ENCODE data around the gene IL10RB.

IL10RB gene

GRCh38 chr21:33313183-33313582, 47.0 kb downstream of the IL10RB start:
- no peaks in the 10 kb centered on the region for H3K79me2 ChIP-seq (ENCODE audit: low read length)
- no peaks in the 10 kb centered on the region for H3K36me3 ChIP-seq (replicated peaks; ENCODE audit: low read depth, low read length)
- H2AFZ ChIP-seq (ENCODE audit: low read depth, low read length), result no peak overlapping the region
- no peak overlapping the region for H3K4me3 ChIP-seq (ENCODE audit: low read length)
- 0 out of 2 replicates have a peak, but pooled peaks cover 4% of the 10 kb centered on the region for H3K27me3 ChIP-seq (ENCODE audit: low read depth, low read length)
- H3K9ac ChIP-seq (ENCODE audit: low read length), result no peak overlapping the region
- peaks cover 14% of the 10 kb centered on the region for H3K4me1 ChIP-seq (ENCODE audit: low read length)
- H3K27ac ChIP-seq (ENCODE audit: low read length), result no peak overlapping the region
- H3K4me2 ChIP-seq (ENCODE audit: low read length), result no peak overlapping the region
- no peaks in the 10 kb centered on the region for H4K20me1 ChIP-seq (ENCODE audit: insufficient read depth, low read length)
- H3K9me3 ChIP-seq (ENCODE audit: insufficient read depth, low read length), result 0 out of 2 replicates have a peak, but pooled peaks cover 5% of the 10 kb centered on the region
- no peak for TF ChIP-seq CTCF (IDR thresholded peaks at IDR 0.05; ENCODE audit: low read depth, low read length)
- no peak for TF ChIP-seq EZH2phosphoT487 (IDR thresholded peaks at IDR 0.05; ENCODE audit: low read depth)

- H3K4me2 ChIP-seq (ENCODE audit: low read length), result no peak overlapping the region
- H2AFZ ChIP-seq (ENCODE audit: low read depth, low read length), result no peak overlapping the region
- H3K27me3 ChIP-seq (ENCODE audit: low read depth, low read length), result 0 out of 2 replicates have a peak, but pooled peaks cover 4% of the 10 kb centered on the region
- H4K20me1 ChIP-seq (ENCODE audit: insufficient read depth, low read length), result no peaks in the 10 kb centered on the region
- no peak overlapping the region for H3K9ac ChIP-seq (ENCODE audit: low read length)
- H3K27ac ChIP-seq (ENCODE audit: low read length), result no peak overlapping the region
- H3K9me3 ChIP-seq (ENCODE audit: insufficient read depth, low read length), result 0 out of 2 replicates have a peak, but pooled peaks cover 5% of the 10 kb centered on the region
- TF ChIP-seq CTCF (IDR thresholded peaks at IDR 0.05; ENCODE audit: low read depth, low read length), result no peak
- no peak for TF ChIP-seq EZH2phosphoT487 (IDR thresholded peaks at IDR 0.05; ENCODE audit: low read depth)
- H3K36me3 ChIP-seq (replicated peaks; ENCODE audit: low read depth, low read length), result no peaks in the 10 kb centered on the region
- H3K4me3 ChIP-seq (ENCODE audit: low read length), result no peak overlapping the region
- no peaks in the 10 kb centered on the region for H3K79me2 ChIP-seq (ENCODE audit: low read length)
- peaks cover 10% of the 10 kb centered on the region for H3K4me1 ChIP-seq (ENCODE audit: low read length)
Measured at GRCh38 chr21:33313611-33314010, 47.4 kb downstream of the IL10RB start.

GRCh38 chr21:33314111-33314510, 47.9 kb downstream of the IL10RB start:
- H3K9me3 ChIP-seq (ENCODE audit: insufficient read depth, low read length), result 0 out of 2 replicates have a peak, but pooled peaks cover 5% of the 10 kb centered on the region
- TF ChIP-seq CTCF (IDR thresholded peaks at IDR 0.05; ENCODE audit: low read depth, low read length) (no peak), EZH2phosphoT487 (IDR thresholded peaks at IDR 0.05; ENCODE audit: low read depth) (no peak)
- no peak overlapping the region for H3K4me3 ChIP-seq (ENCODE audit: low read length)
- no peak overlapping the region for H3K9ac ChIP-seq (ENCODE audit: low read length)
- H3K27me3 ChIP-seq (ENCODE audit: low read depth, low read length), result 0 out of 2 replicates have a peak, but pooled peaks cover 4% of the 10 kb centered on the region
- no peak overlapping the region for H2AFZ ChIP-seq (ENCODE audit: low read depth, low read length)
- H3K79me2 ChIP-seq (ENCODE audit: low read length), result no peaks in the 10 kb centered on the region
- no peaks in the 10 kb centered on the region for H3K36me3 ChIP-seq (replicated peaks; ENCODE audit: low read depth, low read length)
- H3K4me1 ChIP-seq (ENCODE audit: low read length), result peaks cover 5% of the 10 kb centered on the region
- H4K20me1 ChIP-seq (ENCODE audit: insufficient read depth, low read length), result no peaks in the 10 kb centered on the region
- no peak overlapping the region for H3K27ac ChIP-seq (ENCODE audit: low read length)
- H3K4me2 ChIP-seq (ENCODE audit: low read length), result no peak overlapping the region

GRCh38 chr21:33315946-33316710, 50.0 kb downstream of the IL10RB start:
- Histone ChIP-seq H3K4me3 (ENCODE audit: low read length) (no peak overlapping the region), H2AFZ (ENCODE audit: low read depth, low read length) (no peak overlapping the region), H3K36me3 (replicated peaks; ENCODE audit: low read depth, low read length) (no peaks in the 10 kb centered on the region), H3K79me2 (ENCODE audit: low read length) (no peaks in the 10 kb centered on the region), H3K9me3 (ENCODE audit: insufficient read depth, low read length) (no peaks in the 10 kb centered on the region), H3K27me3 (ENCODE audit: low read depth, low read length) (0 out of 2 replicates have a peak, but pooled peaks cover 4% of the 10 kb centered on the region), H3K27ac (ENCODE audit: low read length) (no peak overlapping the region), H4K20me1 (ENCODE audit: insufficient read depth, low read length) (no peaks in the 10 kb centered on the region), H3K4me2 (ENCODE audit: low read length) (no peak overlapping the region), H3K4me1 (ENCODE audit: low read length) (no peaks in the 10 kb centered on the region), H3K9ac (ENCODE audit: low read length) (no peak overlapping the region)
- no peak for TF ChIP-seq EZH2phosphoT487 (IDR thresholded peaks at IDR 0.05; ENCODE audit: low read depth)
- TF ChIP-seq CTCF (IDR thresholded peaks at IDR 0.05; ENCODE audit: low read depth, low read length), result no peak

All from OCI-LY3 (cell line).